IMR-90 (cell line): ENCODE measurements around the gene MCAM. TPM values are rescaled to one million over a fixed set of nuclear protein-coding genes. Genes with fewer than 3 reads are reported as not detected.

Experiments used
- ATAC-seq: fragments of 200-7000 bp; cut with Tn5 transposase; 2 replicates; pipeline ENCODE4 v1.9.1; 2020; ENCODE audit warnings: low read depth, mild to moderate bottlenecking, moderate library complexity
- BruUV-seq: library from RNA; stranded (reverse); fragments of 400-500 nt; replicated peaks from 2 replicates; lab custom pipeline; 2021; lab: Mats Ljungman, UMichigan
- CTCF ChIA-PET: fragments of 300-600 bp; formaldehyde crosslinking; extraction: SDS; loops from one replicate; lab custom pipeline; 2021; ENCODE audit warnings: antibody characterized with exemption; lab: Yijun Ruan, JAX
- POLR2A ChIA-PET: fragments of 300-600 bp; sonication (Branson Sonifier 250); formaldehyde crosslinking; loops from one replicate; lab custom pipeline; 2022; ENCODE audit warnings: antibody characterized with exemption; ENCODE audit not compliant: unreplicated experiment; lab: Charles Lee
- DNase-seq: peaks from one replicate; pipeline ENCODE4 v3.0.0; 2013
- H2AFZ ChIP-seq: replicated peaks from 2 replicates; pipeline ENCODE3; 2013; ENCODE audit warnings: low read length, mild to moderate bottlenecking; ENCODE audit not compliant: poor library complexity
- H2AK5ac ChIP-seq: 2 replicates; pipeline ENCODE4 v1.6.1; 2013; ENCODE audit warnings: low read depth, low read length, inconsistent platforms
- H2AK9ac ChIP-seq: replicated peaks from 2 replicates; pipeline ENCODE3; 2013; ENCODE audit warnings: mild to moderate bottlenecking, low read depth, low read length, moderate library complexity; ENCODE audit not compliant: poor library complexity
- H2BK120ac ChIP-seq: 2 replicates; pipeline ENCODE4 v1.6.1; 2013; ENCODE audit warnings: low read depth, low read length, inconsistent platforms
- H2BK15ac ChIP-seq: 3 replicates; pipeline ENCODE4 v1.6.1; 2013; ENCODE audit warnings: low read depth, low read length, inconsistent platforms
- H2BK20ac ChIP-seq: 2 replicates; pipeline ENCODE4 v1.6.1; 2013; ENCODE audit warnings: low read depth, mild to moderate bottlenecking, inconsistent platforms, low read length, moderate library complexity
- H2BK5ac ChIP-seq: 2 replicates; pipeline ENCODE4 v1.6.1; 2013; ENCODE audit warnings: mild to moderate bottlenecking, low read depth, low read length, inconsistent platforms; ENCODE audit not compliant: poor library complexity, severe bottlenecking
- H3K14ac ChIP-seq: replicated peaks from 2 replicates; pipeline ENCODE4 v1.6.1; 2013; ENCODE audit warnings: low read depth, low read length, inconsistent platforms
- H3K18ac ChIP-seq: 2 replicates; pipeline ENCODE4 v1.6.1; 2013; ENCODE audit warnings: low read depth, low read length, control low read depth
- H3K23ac ChIP-seq: 2 replicates; pipeline ENCODE4 v1.6.1; 2013; ENCODE audit warnings: low read depth, low read length, inconsistent platforms
- H3K27ac ChIP-seq: 2 replicates; pipeline ENCODE4 v1.5.1; 2013; ENCODE audit warnings: mild to moderate bottlenecking, control low read depth, low read length; ENCODE audit not compliant: insufficient read depth
- H3K27me3 ChIP-seq: 2 replicates; pipeline ENCODE4 v1.6.1; 2013; ENCODE audit warnings: low read length; ENCODE audit not compliant: control insufficient read depth, insufficient read depth
- H3K36me3 ChIP-seq: 2 replicates; pipeline ENCODE4 v1.6.1; 2013; ENCODE audit warnings: low read length, mixed read lengths; ENCODE audit not compliant: control insufficient read depth, insufficient read depth
- H3K4ac ChIP-seq: 2 replicates; pipeline ENCODE4 v1.6.1; 2013; ENCODE audit warnings: low read depth, low read length, inconsistent platforms
- H3K4me1 ChIP-seq: 2 replicates; pipeline ENCODE4 v1.6.1; 2013; ENCODE audit warnings: low read length, mixed read lengths; ENCODE audit not compliant: control insufficient read depth, insufficient read depth
- H3K4me2 ChIP-seq: 2 replicates; pipeline ENCODE4 v1.6.1; 2013; ENCODE audit warnings: low read depth, mild to moderate bottlenecking, control low read depth, low read length, moderate library complexity
- H3K4me3 ChIP-seq: 2 replicates; pipeline ENCODE4 v1.5.1; 2013; ENCODE audit warnings: low read depth, mild to moderate bottlenecking, control low read depth, low read length, moderate library complexity; ENCODE audit not compliant: insufficient read depth
- H3K56ac ChIP-seq: 2 replicates; pipeline ENCODE4 v1.6.1; 2013; ENCODE audit warnings: low read length, inconsistent platforms; ENCODE audit not compliant: insufficient read depth; ENCODE audit errors: extremely low read depth
- H3K79me1 ChIP-seq, 2 experiments: 2 replicates each; pipeline ENCODE4 v1.6.1; 2013; ENCODE audit warnings: low read length in 2 of 2, inconsistent platforms in 1 of 2, low read depth in 1 of 2
- H3K9ac ChIP-seq: 2 replicates; pipeline ENCODE4 v1.6.1; 2013; ENCODE audit warnings: low read depth, low read length, control low read depth
- H3K9me1 ChIP-seq: 2 replicates; pipeline ENCODE4 v1.6.1; 2013; ENCODE audit warnings: low read length, inconsistent platforms; ENCODE audit not compliant: insufficient read depth
- H3K9me3 ChIP-seq: 2 replicates; pipeline ENCODE4 v1.6.1; 2013; ENCODE audit warnings: low read length; ENCODE audit not compliant: control insufficient read depth, insufficient read depth
- H4K20me1 ChIP-seq: 2 replicates; pipeline ENCODE4 v1.6.1; 2013; ENCODE audit warnings: low read length, inconsistent platforms; ENCODE audit not compliant: insufficient read depth
- H4K5ac ChIP-seq: 2 replicates; pipeline ENCODE4 v1.6.1; 2013; ENCODE audit warnings: mild to moderate bottlenecking, low read depth, low read length, control low read depth
- H4K8ac ChIP-seq, 2 experiments: 2 replicates each; pipeline ENCODE4 v1.6.1; 2013; ENCODE audit warnings: low read depth in 2 of 2, low read length in 2 of 2, control low read depth in 1 of 2, inconsistent platforms in 1 of 2
- H4K91ac ChIP-seq: 2 replicates; pipeline ENCODE4 v1.6.1; 2013; ENCODE audit warnings: low read depth, low read length, inconsistent platforms; ENCODE audit not compliant: insufficient read depth
- CEBPB ChIP-seq: IDR thresholded peaks from 2 replicates; pipeline ENCODE4 v1.6.1; 2012; ENCODE audit warnings: low read depth, low read length, improper control_type of control experiment
- MAFK ChIP-seq: IDR thresholded peaks from 2 replicates; pipeline ENCODE4 v1.6.1; 2012; ENCODE audit warnings: low read depth, low read length, improper control_type of control experiment
- POLR2A ChIP-seq: IDR thresholded peaks from 2 replicates; pipeline ENCODE4 v1.6.1; 2012; ENCODE audit warnings: mild to moderate bottlenecking, low read depth, low read length
- WGBS, 2 experiments: methylation state at CpG; one replicate each; pipeline versions ENCODE4 v1.1.5 to v1.1.7; 2013; ENCODE audit warnings: missing lambda C conversion rate in 2 of 2; ENCODE audit not compliant: insufficient read length in 1 of 2; ENCODE audit errors: extremely low coverage in 2 of 2; 5-methylcytosine and 5-hydroxymethylcytosine counted together
- dilution Hi-C: fragments of 300-500 bp; cut with HindIII; formaldehyde crosslinking; loops from one replicate; pipeline ENCODE4 v1.14.3; 2018; ENCODE audit warnings: low sequenced_read_pairs; ENCODE audit not compliant: unreplicated experiment
- in situ Hi-C: fragments of 300-500 bp; cut with MboI; formaldehyde crosslinking; loops from 3 replicates; pipeline ENCODE4 v1.14.3; 2019; ENCODE audit warnings: low sequenced_read_pairs, inconsistent platforms, mixed read lengths
- intact Hi-C: fragments of 100-400 bp; cut with micrococcal nuclease; formaldehyde crosslinking; loops from 2 replicates; pipeline ENCODE4 v1.10.0; 2022
- polyA plus RNA-seq, 3 experiments: library from polyadenylated mRNA; depleted of rRNA; stranded (reverse); fragments of >200 nt; gene quantifications; 2 replicates each; pipeline ENCODE4 v1.2.3, GENCODE V29; 2012; ENCODE audit warnings: low replicate concordance in 1 of 3
- total RNA-seq: library from RNA; depleted of rRNA; stranded (reverse); fragments of >200 nt; gene quantifications from 2 replicates; pipeline ENCODE4 v1.2.3, GENCODE V29; 2012
- TF ChIP-seq, protein P1 (sequence below): conservative IDR thresholded peaks from 2 replicates; pipeline ENCODE4 v1.5.1; 2012; ENCODE audit warnings: mild to moderate bottlenecking, low read depth, low read length, improper control_type of control experiment
- TF ChIP-seq, protein P2 (sequence below): fragments of 150-350 bp; IDR thresholded peaks from 2 replicates; pipeline ENCODE4 v1.6.1; 2017; ENCODE audit warnings: mild to moderate bottlenecking, antibody characterized with exemption, low read length, low read depth

Gene MCAM
- total and polyA plus RNA-seq, 2 of the 4 experiments (the other 2 are of a cell fraction), result 95.1 to 131 TPM

DNA sequence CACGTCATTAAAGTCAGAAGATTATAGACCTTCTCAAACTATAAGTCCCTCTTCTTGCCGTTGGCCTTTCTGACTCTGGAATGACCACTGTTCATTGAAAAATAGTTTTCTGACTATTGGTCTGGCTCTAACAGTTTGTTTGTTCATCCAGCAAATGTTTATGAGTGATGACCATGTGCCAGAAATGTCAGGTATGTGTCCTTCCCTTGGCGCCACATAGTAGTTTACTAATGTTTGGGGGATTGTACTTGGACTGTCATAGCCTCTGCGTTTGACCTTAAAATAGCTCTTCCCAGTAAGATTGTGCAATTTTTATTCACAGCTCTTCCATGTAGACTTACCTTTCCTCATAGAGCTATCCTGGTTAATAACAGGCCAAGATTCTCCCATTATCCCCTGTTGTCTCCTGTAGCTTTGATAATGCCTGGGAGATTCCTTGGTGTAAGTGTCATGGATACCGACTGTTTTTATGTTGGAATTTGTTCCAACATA lies 13.7 kb downstream of the MCAM start:
- Histone ChIP-seq H3K56ac (no peak overlapping the region), H3K4ac (no peak overlapping the region), H3K79me1 (peaks cover 10 to 56% of the 10 kb centered on the region in 2 experiments), H3K4me1 (peaks cover 8% of the 10 kb centered on the region), H3K9ac (no peak overlapping the region), H3K27ac (no peak overlapping the region), H2BK20ac (no peak overlapping the region), H2AK9ac (no peak overlapping the region), H3K9me1 (peaks cover 13% of the 10 kb centered on the region), H3K23ac (no peak overlapping the region), H3K4me3 (no peak overlapping the region), H4K5ac (no peak overlapping the region), H3K18ac (no peak overlapping the region), H3K27me3 (no peaks in the 10 kb centered on the region), H2AFZ (no peak overlapping the region), H4K8ac (no peak overlapping the region), H3K36me3 (peaks cover 35% of the 10 kb centered on the region), H3K4me2 (no peak overlapping the region), H3K14ac (no peak overlapping the region), H4K20me1 (peaks cover 7% of the 10 kb centered on the region), H4K91ac (no peak overlapping the region), H2BK15ac (no peak overlapping the region), H3K9me3 (no peaks in the 10 kb centered on the region), H2AK5ac (no peak overlapping the region), H2BK120ac (no peak overlapping the region), H2BK5ac (no peak overlapping the region)
- dilution Hi-C loops (no loop called here), in situ Hi-C loops (no loop called here), intact Hi-C loops (no loop called here)
- CTCF ChIA-PET, result no interaction called here
- POLR2A ChIA-PET, result no interaction called here
- BruUV-seq, result no TSS peak
- TF ChIP-seq POLR2A (no peak), MAFK (no peak), CEBPB (peak; percentile 65)
- TF ChIP-seq, protein P1, sequence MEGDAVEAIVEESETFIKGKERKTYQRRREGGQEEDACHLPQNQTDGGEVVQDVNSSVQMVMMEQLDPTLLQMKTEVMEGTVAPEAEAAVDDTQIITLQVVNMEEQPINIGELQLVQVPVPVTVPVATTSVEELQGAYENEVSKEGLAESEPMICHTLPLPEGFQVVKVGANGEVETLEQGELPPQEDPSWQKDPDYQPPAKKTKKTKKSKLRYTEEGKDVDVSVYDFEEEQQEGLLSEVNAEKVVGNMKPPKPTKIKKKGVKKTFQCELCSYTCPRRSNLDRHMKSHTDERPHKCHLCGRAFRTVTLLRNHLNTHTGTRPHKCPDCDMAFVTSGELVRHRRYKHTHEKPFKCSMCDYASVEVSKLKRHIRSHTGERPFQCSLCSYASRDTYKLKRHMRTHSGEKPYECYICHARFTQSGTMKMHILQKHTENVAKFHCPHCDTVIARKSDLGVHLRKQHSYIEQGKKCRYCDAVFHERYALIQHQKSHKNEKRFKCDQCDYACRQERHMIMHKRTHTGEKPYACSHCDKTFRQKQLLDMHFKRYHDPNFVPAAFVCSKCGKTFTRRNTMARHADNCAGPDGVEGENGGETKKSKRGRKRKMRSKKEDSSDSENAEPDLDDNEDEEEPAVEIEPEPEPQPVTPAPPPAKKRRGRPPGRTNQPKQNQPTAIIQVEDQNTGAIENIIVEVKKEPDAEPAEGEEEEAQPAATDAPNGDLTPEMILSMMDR, result no peak
- TF ChIP-seq, protein P2, sequence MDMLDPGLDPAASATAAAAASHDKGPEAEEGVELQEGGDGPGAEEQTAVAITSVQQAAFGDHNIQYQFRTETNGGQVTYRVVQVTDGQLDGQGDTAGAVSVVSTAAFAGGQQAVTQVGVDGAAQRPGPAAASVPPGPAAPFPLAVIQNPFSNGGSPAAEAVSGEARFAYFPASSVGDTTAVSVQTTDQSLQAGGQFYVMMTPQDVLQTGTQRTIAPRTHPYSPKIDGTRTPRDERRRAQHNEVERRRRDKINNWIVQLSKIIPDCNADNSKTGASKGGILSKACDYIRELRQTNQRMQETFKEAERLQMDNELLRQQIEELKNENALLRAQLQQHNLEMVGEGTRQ, result no peak
- no peak for ATAC-seq
- no CpG with 5 or more reads among the region's 5 CpGs for WGBS, 2 experiments
- DNase-seq, result no peak
